D721Med (cell line): ENCODE data around the gene TTYH1.
"Not testable (repeated sequence)": the region's sequence is repeated elsewhere in the genome, so short reads cannot be mapped to it uniquely, and the experiment has no call there.

Source experiments
- DNase-seq: peaks from one replicate; pipeline ENCODE4 v3.0.0; 2011; ENCODE audit warnings: low spot score; ENCODE audit not compliant: insufficient read length
- FAIRE-seq: peaks from 2 replicates; lab custom pipeline; 2011; peaks lifted over from hg19 to GRCh38; lab: Jason Lieb, UNC
- CTCF ChIP-seq: IDR thresholded peaks from 2 replicates; pipeline ENCODE4 v1.5.1; 2012; ENCODE audit warnings: mild to moderate bottlenecking, control low read depth; ENCODE audit not compliant: insufficient read depth; ENCODE audit errors: missing control alignments

TTYH1 gene

GRCh38 chr19:54436031-54436523, 20.8 kb downstream of the TTYH1 start:
- DNase-seq, result no peak
- TF ChIP-seq CTCF, result no peak
- no peak for FAIRE-seq

GRCh38 chr19:54436628-54437252, 21.5 kb downstream of the TTYH1 start:
- TF ChIP-seq CTCF, result no peak
- DNase-seq (no peak), FAIRE-seq (no peak)

- TF ChIP-seq CTCF, result peak; percentile 58
- no peak for FAIRE-seq
- no peak for DNase-seq
These were observed 24.0 kb downstream of the TTYH1 start for GRCh38 chr19:54439174-54439851.

- no peak for TF ChIP-seq CTCF
- FAIRE-seq, result no peak
- DNase-seq, result no peak
These were observed 25.4 kb downstream of the TTYH1 start for GRCh38 chr19:54440641-54441040.

GRCh38 chr19:54444737-54445136, 29.5 kb downstream of the TTYH1 start:
- FAIRE-seq, result no peak
- no peak for DNase-seq

GRCh38 chr19:54446349-54446748, 31.1 kb downstream of the TTYH1 start:
- not testable (repeated sequence) for FAIRE-seq, DNase-seq

More at GRCh38 chr19:54444737-54445136, 29.5 kb downstream of the TTYH1 start:
- TF ChIP-seq CTCF, result no peak

- no peak for FAIRE-seq
- no peak for TF ChIP-seq CTCF
- no peak for DNase-seq
These were observed 32.9 kb downstream of the TTYH1 start for GRCh38 chr19:54448040-54448773.
